Stimulated activated CD4-positive, alpha-beta T cell treated with anti-CD3 and anti-CD28 coated beads, Interleukin-12 subunit alpha, Interleukin-12 subunit beta, amount 100 ng/mL, for 24 hours (primary cell): ENCODE measurements around the gene DAAM1.

Source experiments
- DNase-seq, 2 experiments: peaks; one replicate each; pipeline ENCODE4 v3.0.0-alpha.2; 2020; ENCODE audit warnings: low read depth in 2 of 2

DAAM1 gene

DNA sequence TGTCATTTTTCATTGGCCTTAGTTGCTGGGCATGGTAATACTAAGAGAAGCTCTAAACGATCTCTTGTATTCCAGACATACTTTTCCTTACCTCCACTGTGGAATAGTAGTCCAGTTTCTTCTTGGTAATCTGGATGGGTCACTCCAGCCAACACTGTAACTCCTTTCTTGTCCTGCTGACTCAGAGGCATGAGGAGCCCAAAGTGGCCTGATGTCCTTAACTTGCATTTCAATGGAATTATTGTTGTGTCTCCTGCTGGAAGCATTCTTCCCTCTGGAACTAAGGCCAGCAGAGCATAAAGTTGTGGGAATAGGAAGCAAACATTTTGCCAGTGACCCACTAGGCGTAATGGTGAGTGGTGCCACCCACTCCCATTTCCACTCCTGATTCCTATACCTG, 33.1 kb downstream of the DAAM1 start:
- DNase-seq: no peak

GRCh38 chr14:59224341-59224740, 35.9 kb downstream of the DAAM1 start:
- no peak for DNase-seq

GRCh38 chr14:59225281-59225680, 36.8 kb downstream of the DAAM1 start:
- no peak for DNase-seq

GRCh38 chr14:59228421-59228820, 40.0 kb downstream of the DAAM1 start:
- no peak for DNase-seq

DNA sequence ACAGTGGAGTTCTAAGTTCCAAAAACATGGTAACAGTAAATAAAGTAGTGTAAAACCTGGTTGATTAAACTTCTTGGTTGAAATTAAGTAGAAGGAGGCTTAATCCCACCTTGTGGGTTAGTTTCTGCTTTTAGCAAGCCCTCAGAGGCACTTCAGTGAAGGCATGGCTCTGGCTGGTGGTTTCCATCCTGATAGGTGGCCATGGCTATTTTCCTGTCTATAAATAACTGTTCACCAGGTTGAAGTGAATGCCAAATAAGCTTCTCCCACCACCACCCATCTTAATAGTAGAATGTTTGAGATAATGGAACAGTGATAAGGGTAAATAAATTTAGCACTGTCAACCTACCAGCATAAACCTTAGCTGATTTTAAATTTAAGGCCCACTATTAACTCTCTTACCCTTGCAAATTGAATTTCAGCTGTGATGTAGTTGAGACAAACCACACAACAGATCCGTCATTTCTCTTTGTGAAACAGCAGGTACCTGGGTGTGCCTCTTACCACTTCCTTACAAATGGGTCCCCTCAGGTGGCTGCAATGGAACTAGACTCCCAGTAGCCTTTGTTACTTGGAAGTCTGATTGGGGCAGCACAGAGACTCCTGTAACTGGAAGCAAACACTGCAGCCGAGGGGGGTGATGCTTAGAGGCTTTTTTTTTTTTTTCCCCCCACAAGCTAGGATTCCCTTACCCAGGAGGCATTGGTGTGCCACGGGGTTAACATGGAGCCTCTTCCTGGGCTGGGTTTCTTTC, 41.4 kb downstream of the DAAM1 start:
- no peak for DNase-seq

DNA sequence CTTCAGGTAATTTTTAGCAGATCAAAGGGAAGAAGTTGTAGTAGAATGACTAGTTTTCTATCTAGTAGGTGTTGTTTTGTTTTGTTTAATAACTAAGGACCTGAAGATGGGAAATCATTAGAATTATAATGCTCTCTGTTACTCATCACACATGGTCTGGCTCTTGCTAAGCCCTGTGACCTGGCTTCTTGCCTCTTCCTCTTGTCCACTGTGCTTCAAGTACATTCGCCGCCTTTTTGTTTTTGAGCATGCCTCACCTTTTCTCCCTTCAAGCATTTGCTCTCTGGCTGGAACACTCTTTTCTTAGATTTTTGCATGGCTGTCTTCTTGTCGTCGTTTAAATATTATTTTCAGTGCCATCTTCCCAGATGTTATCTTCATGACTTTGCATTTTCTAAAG, 47.7 kb downstream of the DAAM1 start:
- DNase-seq: no peak

GRCh38 chr14:59238216-59238615, 49.7 kb downstream of the DAAM1 start:
- DNase-seq: no peak

- no peak for DNase-seq
Observed at GRCh38 chr14:59239022-59239421, 50.6 kb downstream of the DAAM1 start.

DNA sequence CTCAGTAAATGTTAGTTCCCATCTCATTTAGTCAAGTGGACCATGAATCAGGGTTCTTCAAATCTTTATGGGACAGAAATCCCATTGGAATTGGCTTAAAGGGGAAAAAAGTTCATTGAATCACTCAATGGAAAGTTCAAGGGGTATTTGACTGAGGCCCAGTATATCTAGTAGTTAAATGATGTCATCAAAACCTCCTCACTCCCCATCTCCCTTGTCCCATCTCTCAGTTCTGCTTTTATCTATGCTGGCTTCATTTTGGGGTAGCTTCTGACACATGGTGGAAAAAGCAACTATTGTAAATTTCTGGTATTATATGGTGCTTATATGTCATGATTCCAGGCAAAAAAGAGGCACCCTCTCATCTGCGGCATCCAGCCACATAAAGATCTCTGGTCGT, 51.9 kb downstream of the DAAM1 start:
- no peak for DNase-seq

GRCh38 chr14:59241121-59241520, 52.7 kb downstream of the DAAM1 start:
- DNase-seq: no peak

- no peak for DNase-seq
Observed at GRCh38 chr14:59243174-59243573, 54.7 kb downstream of the DAAM1 start.

GRCh38 chr14:59244581-59244980, 56.1 kb downstream of the DAAM1 start:
- no peak for DNase-seq

- DNase-seq: no peak
Observed at GRCh38 chr14:59245809-59246295, 57.4 kb downstream of the DAAM1 start.

DNA sequence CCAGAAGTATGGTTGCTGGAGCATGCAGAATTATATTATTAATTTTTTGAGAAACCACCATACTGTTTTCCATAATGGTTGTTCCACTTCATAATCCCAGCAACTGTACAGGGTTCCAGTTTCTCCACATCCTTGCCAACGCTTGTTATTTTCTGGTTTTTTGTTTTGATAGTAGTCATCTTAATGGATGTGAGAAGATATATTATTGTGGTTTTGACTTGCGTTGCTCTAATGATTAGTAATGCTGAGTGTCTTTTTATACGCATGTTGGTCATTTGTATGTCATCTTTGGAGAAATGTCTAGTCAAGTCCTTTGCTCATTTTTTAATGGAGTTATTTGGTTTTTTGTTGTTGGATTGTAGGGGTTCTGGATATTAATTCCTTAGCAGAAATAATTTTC, 58.1 kb downstream of the DAAM1 start:
- DNase-seq: no peak

DNA sequence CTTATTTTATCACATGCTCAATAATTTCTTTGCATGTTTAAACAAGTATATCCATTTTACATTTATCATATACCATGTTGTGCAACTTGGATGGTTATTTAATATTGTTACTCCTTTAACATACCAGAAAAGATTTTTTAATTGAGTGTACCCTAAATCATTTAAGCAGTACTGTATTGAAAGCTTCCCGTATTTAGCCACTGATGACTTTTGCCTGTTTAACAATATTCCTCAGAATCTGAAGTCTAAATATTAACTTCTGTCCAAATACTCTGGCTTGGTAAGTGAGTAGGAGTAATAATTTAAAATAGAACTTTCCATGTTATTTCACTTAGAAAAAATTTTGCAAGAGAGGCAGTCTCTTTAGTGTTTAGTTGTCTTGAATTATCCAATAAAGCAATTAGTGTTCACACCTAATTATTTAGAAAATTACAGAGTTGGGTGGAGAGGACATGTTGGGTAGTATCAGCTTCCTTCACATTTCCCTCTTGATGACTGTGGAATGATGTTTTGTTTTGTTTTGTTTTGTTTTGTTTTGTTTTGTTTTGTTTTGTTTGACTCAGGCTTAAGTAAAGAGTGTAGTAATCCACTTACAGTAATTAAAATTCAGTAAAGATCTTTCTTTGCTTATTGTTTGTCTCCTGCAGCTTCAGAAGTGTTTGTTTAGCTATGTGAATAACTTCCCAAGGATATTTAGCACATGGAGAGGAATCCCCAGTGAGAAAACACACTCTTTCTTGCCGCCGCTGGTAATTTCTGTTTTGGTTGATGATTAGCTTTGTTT, 59.5 kb downstream of the DAAM1 start:
- DNase-seq: no peak

DNA sequence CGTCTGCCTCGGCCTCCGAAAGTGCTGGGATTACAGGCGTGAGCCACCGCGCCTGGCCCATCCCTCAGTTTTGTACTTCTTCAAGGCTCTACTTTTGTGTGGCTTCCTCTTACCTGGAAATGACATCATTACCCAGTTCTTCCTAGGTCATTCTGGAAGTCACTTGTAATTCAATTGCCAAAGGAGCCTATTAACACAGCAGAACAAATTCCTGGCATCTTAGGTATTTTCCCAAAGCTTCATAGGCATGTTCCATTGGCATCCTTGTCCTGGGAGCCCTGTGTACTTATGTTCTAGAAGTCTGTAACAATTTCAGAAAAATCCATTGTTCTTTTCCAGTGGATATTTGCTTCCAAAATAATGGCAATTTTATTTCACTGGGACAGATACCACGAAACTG, 60.6 kb downstream of the DAAM1 start:
- DNase-seq: no peak

DNA sequence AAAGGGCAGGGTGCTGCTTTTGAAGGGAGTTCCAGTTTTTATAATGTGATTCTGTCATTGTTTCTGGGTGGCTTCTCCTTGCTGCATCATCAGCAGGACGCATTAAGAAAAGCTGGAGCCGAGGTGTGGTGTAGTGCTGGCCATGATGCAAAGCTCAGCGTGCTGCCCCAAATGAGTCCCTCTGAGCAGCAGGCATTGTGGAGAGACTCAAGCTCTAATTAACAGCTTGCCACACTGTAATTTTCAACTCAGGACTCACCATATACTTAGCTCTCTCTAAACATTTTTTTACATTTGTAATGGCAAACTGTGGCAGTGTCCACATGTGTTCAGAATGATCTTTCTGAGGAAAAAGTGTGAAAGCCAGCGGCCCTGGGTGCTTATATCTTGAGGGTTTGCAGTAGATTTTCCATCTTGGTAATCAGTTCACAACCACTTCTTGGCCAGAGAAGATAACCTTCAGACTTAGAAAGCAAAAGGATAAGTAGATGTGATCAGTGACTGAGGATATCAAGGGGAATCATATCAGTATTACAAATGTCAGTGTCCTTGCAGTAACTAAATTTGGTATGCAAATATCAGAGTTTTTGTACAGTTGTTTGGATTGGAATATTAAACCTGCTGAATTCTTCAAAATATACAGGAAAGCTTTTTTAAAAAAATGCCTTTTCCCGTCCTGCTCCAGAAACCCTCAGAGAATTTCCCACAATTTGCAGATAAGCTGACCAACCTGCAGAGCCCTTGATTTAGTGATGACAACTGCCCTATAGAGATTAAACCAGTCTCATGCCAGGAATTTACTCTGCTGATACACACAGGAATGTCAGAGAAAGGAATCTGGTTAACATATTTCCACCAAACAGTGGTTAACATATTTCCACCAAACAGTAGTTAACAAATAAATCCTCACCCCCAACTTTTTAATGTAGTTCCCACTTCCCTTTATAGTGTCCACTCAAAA, 63.6 kb downstream of the DAAM1 start:
- no peak for DNase-seq

- DNase-seq: no peak
Observed at GRCh38 chr14:59252772-59253500, 64.5 kb downstream of the DAAM1 start.

DNA sequence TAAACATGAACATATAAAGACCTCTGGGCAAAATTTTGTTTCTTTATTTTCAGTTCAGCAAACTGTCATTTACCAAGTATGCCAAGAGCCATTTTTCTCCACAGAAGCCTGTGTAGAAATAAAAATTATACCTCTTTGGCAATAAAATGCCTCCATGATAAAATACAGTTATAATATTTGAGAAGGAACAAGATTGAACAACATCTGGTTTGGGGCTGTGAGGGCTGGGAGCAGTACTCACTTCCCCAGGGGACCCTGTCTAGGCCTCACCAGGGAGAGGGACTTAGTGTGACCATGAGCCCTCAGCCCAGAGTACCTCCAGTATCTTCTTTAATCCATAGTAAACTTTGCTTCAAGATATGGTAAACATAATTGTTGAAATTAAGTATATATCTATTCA, 65.1 kb downstream of the DAAM1 start:
- DNase-seq: no peak

DNA sequence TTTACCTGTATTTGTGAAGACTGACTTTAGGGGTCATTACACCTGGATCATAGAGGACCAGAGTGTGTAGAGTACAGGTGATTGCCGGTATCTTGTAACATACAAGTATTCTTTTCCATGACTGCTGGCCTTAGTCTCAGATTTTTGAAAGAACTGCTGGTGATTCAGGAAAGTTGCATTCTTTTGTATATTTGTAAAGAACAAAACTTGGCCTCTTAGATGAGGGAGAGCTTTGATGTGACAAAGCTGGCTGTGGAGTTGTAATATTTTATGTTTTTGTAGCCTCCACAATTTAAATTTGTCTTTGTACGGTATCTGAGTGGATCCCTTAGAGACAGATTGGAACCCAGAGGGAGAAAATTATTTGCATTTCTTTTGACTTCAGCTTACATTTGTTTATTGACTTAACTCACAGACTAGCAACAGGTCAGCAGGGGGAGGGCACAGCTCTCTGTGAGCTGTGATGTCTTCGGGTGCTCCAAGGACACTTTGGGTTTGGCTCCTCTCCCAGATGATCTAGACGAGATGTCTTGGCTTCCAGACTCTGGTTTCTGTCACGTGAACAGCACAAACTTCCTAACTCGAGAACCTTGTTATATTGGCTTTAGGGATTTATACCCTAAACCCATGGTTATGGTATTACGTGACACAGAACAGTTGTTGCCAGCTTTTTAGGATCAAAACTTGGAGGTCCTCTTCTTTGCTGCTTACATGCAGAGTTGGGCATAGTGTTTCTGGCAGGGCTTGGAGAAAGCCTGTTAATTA, 65.9 kb downstream of the DAAM1 start:
- DNase-seq: no peak
